GM12892 (cell line): Measurements from ENCODE around the gene LTF.
"Not testable (repeated sequence)": the region's sequence is repeated elsewhere in the genome, so short reads cannot be mapped to it uniquely, and the experiment has no call there.

Source experiments
- DNase-seq: peaks from one replicate; pipeline ENCODE4 v3.0.0; 2011; ENCODE audit not compliant: insufficient read length
- FAIRE-seq: peaks from 2 replicates; lab custom pipeline; 2011; peaks lifted over from hg19 to GRCh38; lab: Jason Lieb, UNC
- POLR2A ChIP-seq: IDR thresholded peaks from 2 replicates; pipeline ENCODE4 v1.6.1; 2011; ENCODE audit warnings: low read depth, low read length, control low read depth
- POLR2AphosphoS5 ChIP-seq: IDR thresholded peaks from 2 replicates; pipeline ENCODE4 v1.6.1; 2011; ENCODE audit warnings: low read depth, low read length, control low read depth
- TAF1 ChIP-seq: IDR thresholded peaks from 2 replicates; pipeline ENCODE4 v1.6.1; 2011; ENCODE audit warnings: low read depth, mild to moderate bottlenecking, control low read depth, low read length, borderline replicate concordance

LTF gene

GRCh38 chr3:46393554-46394434 is 70.9 kb downstream of the LTF start:
- TF ChIP-seq POLR2AphosphoS5, result no peak
- no peak for TF ChIP-seq TAF1
- TF ChIP-seq POLR2A, result no peak
- FAIRE-seq, result no peak
- DNase-seq, result no peak

GRCh38 chr3:46393011-46393410 is 71.7 kb downstream of the LTF start:
- TF ChIP-seq POLR2AphosphoS5 (no peak), TAF1 (no peak), POLR2A (no peak)
- DNase-seq (no peak), FAIRE-seq (no peak)

- DNase-seq, FAIRE-seq: not testable (repeated sequence)
These were observed 73.2 kb downstream of the LTF start for GRCh38 chr3:46391526-46391925.

- FAIRE-seq (no peak), DNase-seq (no peak)
- TF ChIP-seq TAF1, result no peak
These were observed 75.4 kb downstream of the LTF start for GRCh38 chr3:46389306-46389705.

GRCh38 chr3:46388847-46389246 is 75.9 kb downstream of the LTF start:
- not testable (repeated sequence) for DNase-seq, FAIRE-seq

GRCh38 chr3:46386205-46386604 is 78.5 kb downstream of the LTF start:
- TF ChIP-seq POLR2A (no peak), TAF1 (no peak), POLR2AphosphoS5 (no peak)
- FAIRE-seq, result no peak
- no peak for DNase-seq
